ENCODE data around the gene TSGA10IP.

Gene TSGA10IP

GRCh38 chr11:65921033-65921555 is 24.2 kb upstream of the TSGA10IP start:
- Histone ChIP-seq H3K36me3 (ENCODE audit: insufficient read depth, low read length) (peaks cover 17% of the 10 kb centered on the region), H3K4me3 (ENCODE audit: low read length) (no peak overlapping the region)

GRCh38 chr11:65921876-65922275 is 23.4 kb upstream of the TSGA10IP start:
- no peaks in the 10 kb centered on the region for H3K27me3 ChIP-seq (ENCODE audit: insufficient read depth, low read length)
- H3K4me3 ChIP-seq (ENCODE audit: low read length), result no peak overlapping the region
- H3K9me3 ChIP-seq (ENCODE audit: low read length), result no peaks in the 10 kb centered on the region
- H2AFZ ChIP-seq (ENCODE audit: low read depth, low read length), result no peak overlapping the region
- H3K4me1 ChIP-seq (ENCODE audit: insufficient read depth, low read length), result peaks cover 23% of the 10 kb centered on the region
- H3K36me3 ChIP-seq (ENCODE audit: insufficient read depth, low read length), result peaks cover 17% of the 10 kb centered on the region

More at GRCh38 chr11:65921033-65921555, 24.2 kb upstream of the TSGA10IP start:
- Histone ChIP-seq H2AFZ (ENCODE audit: low read depth, low read length) (no peak overlapping the region), H3K27me3 (ENCODE audit: insufficient read depth, low read length) (no peaks in the 10 kb centered on the region), H3K9me3 (ENCODE audit: low read length) (no peaks in the 10 kb centered on the region), H3K4me1 (ENCODE audit: insufficient read depth, low read length) (peaks cover 23% of the 10 kb centered on the region)

GRCh38 chr11:65922565-65922964 is 22.7 kb upstream of the TSGA10IP start:
- Histone ChIP-seq H3K4me3 (ENCODE audit: low read length) (no peak overlapping the region), H3K4me1 (ENCODE audit: insufficient read depth, low read length) (peaks cover 20% of the 10 kb centered on the region), H3K9me3 (ENCODE audit: low read length) (no peaks in the 10 kb centered on the region), H3K36me3 (ENCODE audit: insufficient read depth, low read length) (peaks cover 15% of the 10 kb centered on the region), H3K27me3 (ENCODE audit: insufficient read depth, low read length) (no peaks in the 10 kb centered on the region), H2AFZ (ENCODE audit: low read depth, low read length) (no peak overlapping the region)

GRCh38 chr11:65925397-65925796 is 19.9 kb upstream of the TSGA10IP start:
- Histone ChIP-seq H3K4me1 (ENCODE audit: insufficient read depth, low read length) (peaks cover 5% of the 10 kb centered on the region), H3K36me3 (ENCODE audit: insufficient read depth, low read length) (peaks cover 13% of the 10 kb centered on the region), H3K9me3 (ENCODE audit: low read length) (no peaks in the 10 kb centered on the region), H3K27me3 (ENCODE audit: insufficient read depth, low read length) (no peaks in the 10 kb centered on the region), H2AFZ (ENCODE audit: low read depth, low read length) (no peak overlapping the region), H3K4me3 (ENCODE audit: low read length) (no peak overlapping the region)

GRCh38 chr11:65927904-65928397 is 17.3 kb upstream of the TSGA10IP start:
- H3K9me3 ChIP-seq (ENCODE audit: low read length), result no peaks in the 10 kb centered on the region
- H3K36me3 ChIP-seq (ENCODE audit: insufficient read depth, low read length), result peaks cover under 1% of the 10 kb centered on the region
- H3K27me3 ChIP-seq (ENCODE audit: insufficient read depth, low read length), result no peaks in the 10 kb centered on the region
- H2AFZ ChIP-seq (ENCODE audit: low read depth, low read length), result no peak overlapping the region
- no peak overlapping the region for H3K4me3 ChIP-seq (ENCODE audit: low read length)
- H3K4me1 ChIP-seq (ENCODE audit: insufficient read depth, low read length), result no peaks in the 10 kb centered on the region

- H3K4me1 ChIP-seq (ENCODE audit: insufficient read depth, low read length), result no peaks in the 10 kb centered on the region
- no peak overlapping the region for H2AFZ ChIP-seq (ENCODE audit: low read depth, low read length)
- no peaks in the 10 kb centered on the region for H3K27me3 ChIP-seq (ENCODE audit: insufficient read depth, low read length)
- H3K36me3 ChIP-seq (ENCODE audit: insufficient read depth, low read length), result no peaks in the 10 kb centered on the region
- no peak overlapping the region for H3K4me3 ChIP-seq (ENCODE audit: low read length)
- no peaks in the 10 kb centered on the region for H3K9me3 ChIP-seq (ENCODE audit: low read length)
These were observed 16.6 kb upstream of the TSGA10IP start for GRCh38 chr11:65928667-65929066.

- Histone ChIP-seq H2AFZ (ENCODE audit: low read depth, low read length) (peak overlapping the region; percentile 43), H3K4me3 (ENCODE audit: low read length) (no peak overlapping the region), H3K9me3 (ENCODE audit: low read length) (no peaks in the 10 kb centered on the region), H3K27me3 (ENCODE audit: insufficient read depth, low read length) (no peaks in the 10 kb centered on the region), H3K36me3 (ENCODE audit: insufficient read depth, low read length) (no peaks in the 10 kb centered on the region), H3K4me1 (ENCODE audit: insufficient read depth, low read length) (no peaks in the 10 kb centered on the region)
These were observed 13.3 kb upstream of the TSGA10IP start for GRCh38 chr11:65931773-65932557.

- Histone ChIP-seq H3K4me1 (ENCODE audit: insufficient read depth, low read length) (peaks cover 2% of the 10 kb centered on the region), H3K27me3 (ENCODE audit: insufficient read depth, low read length) (no peaks in the 10 kb centered on the region), H3K36me3 (ENCODE audit: insufficient read depth, low read length) (no peaks in the 10 kb centered on the region), H2AFZ (ENCODE audit: low read depth, low read length) (peak overlapping the region; percentile 43), H3K4me3 (ENCODE audit: low read length) (no peak overlapping the region), H3K9me3 (ENCODE audit: low read length) (no peaks in the 10 kb centered on the region)
These were observed 12.7 kb upstream of the TSGA10IP start for GRCh38 chr11:65932558-65932919.

GRCh38 chr11:65934014-65934413 is 11.3 kb upstream of the TSGA10IP start:
- H3K9me3 ChIP-seq (ENCODE audit: low read length), result no peaks in the 10 kb centered on the region
- peaks cover 4% of the 10 kb centered on the region for H3K4me1 ChIP-seq (ENCODE audit: insufficient read depth, low read length)

GRCh38 chr11:65937766-65938165 is 7.5 kb upstream of the TSGA10IP start:
- no peak overlapping the region for H2AFZ ChIP-seq (ENCODE audit: low read depth, low read length)
- no peaks in the 10 kb centered on the region for H3K36me3 ChIP-seq (ENCODE audit: insufficient read depth, low read length)
- peaks cover 4% of the 10 kb centered on the region for H3K4me1 ChIP-seq (ENCODE audit: insufficient read depth, low read length)
- H3K4me3 ChIP-seq (ENCODE audit: low read length), result no peak overlapping the region
- no peaks in the 10 kb centered on the region for H3K9me3 ChIP-seq (ENCODE audit: low read length)
- H3K27me3 ChIP-seq (ENCODE audit: insufficient read depth, low read length), result no peaks in the 10 kb centered on the region

More at GRCh38 chr11:65934014-65934413, 11.3 kb upstream of the TSGA10IP start:
- H3K4me3 ChIP-seq (ENCODE audit: low read length), result no peak overlapping the region
- H3K27me3 ChIP-seq (ENCODE audit: insufficient read depth, low read length), result no peaks in the 10 kb centered on the region
- no peaks in the 10 kb centered on the region for H3K36me3 ChIP-seq (ENCODE audit: insufficient read depth, low read length)
- H2AFZ ChIP-seq (ENCODE audit: low read depth, low read length), result no peak overlapping the region

GRCh38 chr11:65941720-65942310 is 3.5 kb upstream of the TSGA10IP start:
- peaks cover 21% of the 10 kb centered on the region for H3K4me1 ChIP-seq (ENCODE audit: insufficient read depth, low read length)
- no peaks in the 10 kb centered on the region for H3K27me3 ChIP-seq (ENCODE audit: insufficient read depth, low read length)
- no peaks in the 10 kb centered on the region for H3K36me3 ChIP-seq (ENCODE audit: insufficient read depth, low read length)
- H2AFZ ChIP-seq (ENCODE audit: low read depth, low read length), result no peak overlapping the region
- no peak overlapping the region for H3K4me3 ChIP-seq (ENCODE audit: low read length)
- no peaks in the 10 kb centered on the region for H3K9me3 ChIP-seq (ENCODE audit: low read length)

GRCh38 chr11:65942531-65942930 is 2.7 kb upstream of the TSGA10IP start:
- H3K9me3 ChIP-seq (ENCODE audit: low read length), result no peaks in the 10 kb centered on the region
- H3K4me3 ChIP-seq (ENCODE audit: low read length), result no peak overlapping the region
- no peaks in the 10 kb centered on the region for H3K27me3 ChIP-seq (ENCODE audit: insufficient read depth, low read length)
- no peaks in the 10 kb centered on the region for H3K36me3 ChIP-seq (ENCODE audit: insufficient read depth, low read length)
- no peak overlapping the region for H2AFZ ChIP-seq (ENCODE audit: low read depth, low read length)
- H3K4me1 ChIP-seq (ENCODE audit: insufficient read depth, low read length), result peaks cover 19% of the 10 kb centered on the region

GRCh38 chr11:65944191-65944590 is 1.1 kb upstream of the TSGA10IP start:
- Histone ChIP-seq H3K4me3 (ENCODE audit: low read length) (no peak overlapping the region), H3K36me3 (ENCODE audit: insufficient read depth, low read length) (no peaks in the 10 kb centered on the region), H3K4me1 (ENCODE audit: insufficient read depth, low read length) (peaks cover 17% of the 10 kb centered on the region), H3K9me3 (ENCODE audit: low read length) (no peaks in the 10 kb centered on the region), H3K27me3 (ENCODE audit: insufficient read depth, low read length) (no peaks in the 10 kb centered on the region), H2AFZ (ENCODE audit: low read depth, low read length) (no peak overlapping the region)
